ENCODE data around the gene JAKMIP1. TPM values are rescaled to one million over a fixed set of nuclear protein-coding genes. Genes with fewer than 3 reads are reported as not detected.

JAKMIP1 gene
- total and polyA plus RNA-seq, 2 donors (not counting 1 experiment from before 2014, with no cell fraction given): 0.49 to 1.0 TPM

- Histone ChIP-seq H2AFZ (ENCODE audit: insufficient read depth, low read depth, low read length, poor library complexity, severe bottlenecking) (no peak overlapping the region), H3K9ac (ENCODE audit: low read length) (no peak overlapping the region), H3K4me1 (ENCODE audit: control insufficient read depth in 2 of 2, insufficient read depth in 2 of 2, low read length in 2 of 2) (no peaks in the 10 kb centered on the region), H3K4me2 (replicated peaks; ENCODE audit: low read depth, low read length, poor library complexity, severe bottlenecking) (no peak overlapping the region), H3K27ac (ENCODE audit: low read length in 2 of 2) (no peak overlapping the region), H3K36me3 (replicated peaks in 1 of 2; ENCODE audit: control extremely low read depth in 1 of 2, control insufficient read depth in 1 of 2, extremely low read depth in 1 of 2, insufficient read depth in 2 of 2, low read length in 1 of 2) (no peaks in the 10 kb centered on the region), H3K27me3 (replicated peaks in 1 of 4; ENCODE audit: control extremely low read depth in 1 of 4, control insufficient read depth in 3 of 4, insufficient read depth in 4 of 4, low read length in 3 of 4) (peaks cover 0 to 3% (median 0%) of the 10 kb centered on the region in 4 experiments), H3K4me3 (ENCODE audit: control extremely low read depth in 1 of 5, extremely low read depth in 1 of 5, insufficient read depth in 1 of 5, low read depth in 2 of 5, low read length in 4 of 5) (no peak overlapping the region), H3K79me2 (ENCODE audit: control insufficient read depth, insufficient read depth, low read length) (no peaks in the 10 kb centered on the region), H4K20me1 (ENCODE audit: control insufficient read depth, insufficient read depth, low read length, poor library complexity, severe bottlenecking) (no peaks in the 10 kb centered on the region), H3K9me3 (ENCODE audit: control extremely low read depth in 1 of 3, control insufficient read depth in 2 of 3, insufficient read depth in 1 of 3, low read length in 2 of 3) (peaks cover 0 to 5% (median 0%) of the 10 kb centered on the region in 3 donors)
- TF ChIP-seq EZH2 (IDR thresholded peaks at IDR 0.05; ENCODE audit: borderline replicate concordance, insufficient read depth, low read depth, low read length, poor library complexity, severe bottlenecking) (no peak), CTCF (IDR thresholded peaks at IDR 0.05) (no peak)
- DNase-seq (no peak), ATAC-seq (ENCODE audit: low read depth) (no peak)
- Mint-ChIP-seq H3K27ac (no peak overlapping the region), H3K27me3 (peaks cover 5% of the 10 kb centered on the region), H3K4me1 (no peaks in the 10 kb centered on the region), H3K9me3 (ENCODE audit: insufficient read depth) (peaks cover 2% of the 10 kb centered on the region), H3K4me3 (no peak overlapping the region)
- POLR2A ChIA-PET: no interaction called here
- WGBS (ENCODE audit: insufficient coverage): 100% methylated on average over 2 of the region's 3 CpGs
- intact Hi-C loops (cut with micrococcal nuclease): no loop called here
- CTCF ChIA-PET: no interaction called here
These were observed 109.4 kb downstream of the JAKMIP1 start for GRCh38 chr4:6090931-6091330.

GRCh38 chr4:6088950-6089349 is 111.4 kb downstream of the JAKMIP1 start:
- H3K4me3 ChIP-seq (ENCODE audit: control extremely low read depth in 1 of 5, extremely low read depth in 1 of 5, insufficient read depth in 1 of 5, low read depth in 2 of 5, low read length in 4 of 5): no peak overlapping the region
- H3K9me3 Mint-ChIP-seq (ENCODE audit: insufficient read depth): peaks cover 2% of the 10 kb centered on the region
- H3K79me2 ChIP-seq (ENCODE audit: control insufficient read depth, insufficient read depth, low read length): no peaks in the 10 kb centered on the region
- H3K4me2 ChIP-seq (replicated peaks; ENCODE audit: low read depth, low read length, poor library complexity, severe bottlenecking): no peak overlapping the region
- no peaks in the 10 kb centered on the region for H4K20me1 ChIP-seq (ENCODE audit: control insufficient read depth, insufficient read depth, low read length, poor library complexity, severe bottlenecking)
- CTCF ChIA-PET: no interaction called here
- no peak overlapping the region for H3K9ac ChIP-seq (ENCODE audit: low read length)
- ATAC-seq (ENCODE audit: low read depth) (no peak), DNase-seq (no peak)
- no peak for TF ChIP-seq CTCF (IDR thresholded peaks at IDR 0.05)
- no peak for TF ChIP-seq EZH2 (IDR thresholded peaks at IDR 0.05; ENCODE audit: borderline replicate concordance, insufficient read depth, low read depth, low read length, poor library complexity, severe bottlenecking)
- intact Hi-C loops (cut with micrococcal nuclease): no loop called here
- H3K36me3 ChIP-seq (replicated peaks in 1 of 2; ENCODE audit: control extremely low read depth in 1 of 2, control insufficient read depth in 1 of 2, extremely low read depth in 1 of 2, insufficient read depth in 2 of 2, low read length in 1 of 2): no peaks in the 10 kb centered on the region
- H3K4me1 Mint-ChIP-seq: no peaks in the 10 kb centered on the region
- 88% methylated on average over 2 of the region's 2 CpGs for WGBS (ENCODE audit: insufficient coverage)
- POLR2A ChIA-PET: no interaction called here
- H3K4me1 ChIP-seq (ENCODE audit: control insufficient read depth in 2 of 2, insufficient read depth in 2 of 2, low read length in 2 of 2): no peaks in the 10 kb centered on the region
- H3K27me3 ChIP-seq (replicated peaks in 1 of 4; ENCODE audit: control extremely low read depth in 1 of 4, control insufficient read depth in 3 of 4, insufficient read depth in 4 of 4, low read length in 3 of 4): peaks cover 0 to 3% (median 0%) of the 10 kb centered on the region in 4 experiments
- H3K27ac Mint-ChIP-seq: no peak overlapping the region
- no peak overlapping the region for H3K27ac ChIP-seq (ENCODE audit: low read length in 2 of 2)
- H2AFZ ChIP-seq (ENCODE audit: insufficient read depth, low read depth, low read length, poor library complexity, severe bottlenecking): no peak overlapping the region
- H3K9me3 ChIP-seq (ENCODE audit: control extremely low read depth in 1 of 3, control insufficient read depth in 2 of 3, insufficient read depth in 1 of 3, low read length in 2 of 3): peaks cover 0 to 3% (median 0%) of the 10 kb centered on the region in 3 donors
- no peak overlapping the region for H3K4me3 Mint-ChIP-seq
- peaks cover 5% of the 10 kb centered on the region for H3K27me3 Mint-ChIP-seq
